Lower lobe of right lung (tissue), 2 donors: ENCODE data around the gene CCDC185. TPM values are rescaled to one million over a fixed set of nuclear protein-coding genes. Genes with fewer than 3 reads are reported as not detected.
A peak's percentile ranks its signal among the peaks of the same experiment; 100 is the strongest.

Experiments used
- ATAC-seq, 2 donors: fragments of 200-7000 bp; cut with Tn5 transposase; one replicate each; pipeline ENCODE4 v1.9.1; 2020 to 2022; ENCODE audit warnings: mild to moderate bottlenecking in 2 of 2, moderate library complexity in 2 of 2
- DNase-seq: peaks from one replicate; pipeline ENCODE4 v3.0.0-alpha.2; 2020
- H3K27ac ChIP-seq: fragments of 200-600 bp; one replicate; pipeline ENCODE4 v1.8.0; 2022
- H3K27me3 ChIP-seq: fragments of 200-600 bp; one replicate; pipeline ENCODE4 v1.8.0; 2022; ENCODE audit warnings: low read depth
- H3K36me3 ChIP-seq: fragments of 200-600 bp; one replicate; pipeline ENCODE4 v1.8.0; 2022; ENCODE audit warnings: mild to moderate bottlenecking
- H3K4me1 ChIP-seq: fragments of 200-600 bp; one replicate; pipeline ENCODE4 v1.8.0; 2022
- H3K4me3 ChIP-seq: fragments of 200-600 bp; one replicate; pipeline ENCODE4 v1.8.0; 2022; ENCODE audit warnings: mild to moderate bottlenecking
- H3K9me3 ChIP-seq: fragments of 200-600 bp; one replicate; pipeline ENCODE4 v1.8.0; 2022
- CTCF ChIP-seq: fragments of 200-600 bp; IDR thresholded peaks from one replicate; pipeline ENCODE4 v1.8.0; 2022; ENCODE audit warnings: antibody characterized with exemption, mild to moderate bottlenecking
- intact Hi-C: fragments of 100-400 bp; cut with DNase I; formaldehyde crosslinking; loops from one replicate; pipeline ENCODE4 v1.11.0; 2022
- total RNA-seq: library from RNA; stranded (reverse); fragmentation: NEBNext Ultra II Directional; extraction: Animal tissue kit (Norgen Biotek cat#: 25700); gene quantifications from one replicate; pipeline ENCODE4 v1.2.1, GENCODE V29; 2021
- donor health status: DM: no; HTN: yes; CAD: no; lungs with severe emphysema.

CCDC185 gene
- total RNA-seq, 1 donor from 2014 or later, result not detected

GRCh38 chr1:223355699-223356098, 37.5 kb upstream of the CCDC185 start:
- peaks cover 10% of the 10 kb centered on the region for H3K27me3 ChIP-seq
- no peaks in the 10 kb centered on the region for H3K9me3 ChIP-seq
- H3K27ac ChIP-seq, result no peak overlapping the region
- no peak overlapping the region for H3K4me3 ChIP-seq
- ATAC-seq, result no peak
- DNase-seq, result no peak
- no peaks in the 10 kb centered on the region for H3K36me3 ChIP-seq
- TF ChIP-seq CTCF, result no peak
- no peaks in the 10 kb centered on the region for H3K4me1 ChIP-seq
- intact Hi-C loops, result no loop called here

- H3K27ac ChIP-seq, result no peak overlapping the region
- H3K9me3 ChIP-seq, result no peaks in the 10 kb centered on the region
- no peak overlapping the region for H3K4me3 ChIP-seq
- ATAC-seq, result no peak
- no peak for DNase-seq
- no peak for TF ChIP-seq CTCF
- no peaks in the 10 kb centered on the region for H3K36me3 ChIP-seq
- H3K27me3 ChIP-seq, result peaks cover 24% of the 10 kb centered on the region
- intact Hi-C loops, result no loop called here
- H3K4me1 ChIP-seq, result peaks cover 9% of the 10 kb centered on the region
Measured at GRCh38 chr1:223358826-223359225, 34.4 kb upstream of the CCDC185 start.

GRCh38 chr1:223363057-223363855, 30.0 kb upstream of the CCDC185 start:
- ATAC-seq, result peak; percentile 51 to 65
- Histone ChIP-seq H3K36me3 (no peaks in the 10 kb centered on the region), H3K4me3 (peak overlapping the region; percentile 56), H3K4me1 (peaks cover 16% of the 10 kb centered on the region), H3K27me3 (peaks cover 35% of the 10 kb centered on the region), H3K9me3 (no peaks in the 10 kb centered on the region), H3K27ac (no peak overlapping the region)
- intact Hi-C loops, result no loop called here
- TF ChIP-seq CTCF, result no peak
- peak; percentile 51 for DNase-seq

- no peak for TF ChIP-seq CTCF
- Histone ChIP-seq H3K4me3 (peak within 1 kb of the TSS; percentile 56), H3K27me3 (peaks cover 35% of the 10 kb centered on the region), H3K9me3 (no peaks in the 10 kb centered on the region), H3K27ac (no peak within 1 kb of the TSS), H3K4me1 (peaks cover 16% of the 10 kb centered on the region), H3K36me3 (no peaks in the 10 kb centered on the region)
- DNase-seq (peak; percentile 74), ATAC-seq (peak; percentile 92 to 93)
- intact Hi-C loops, result no loop called here
Measured at GRCh38 chr1:223363856-223364684, 29.1 kb upstream of the CCDC185 start, which contains the start of gene SUSD4. TSS of gene SUSD4 (minus strand) at chr1:223364176. CDS start at chr1:223363425, 751 bp downstream.

- no peak for TF ChIP-seq CTCF
- ATAC-seq (peak in 1 of 2 donors; percentile 42), DNase-seq (no peak)
- peaks cover 35% of the 10 kb centered on the region for H3K27me3 ChIP-seq
- H3K9me3 ChIP-seq, result no peaks in the 10 kb centered on the region
- H3K4me3 ChIP-seq, result peak overlapping the region; percentile 56
- H3K4me1 ChIP-seq, result peaks cover 16% of the 10 kb centered on the region
- intact Hi-C loops, result no loop called here
- no peak overlapping the region for H3K27ac ChIP-seq
- H3K36me3 ChIP-seq, result no peaks in the 10 kb centered on the region
Measured at GRCh38 chr1:223364685-223365382, 28.4 kb upstream of the CCDC185 start.
